Measurements from ENCODE around the gene BMP5. TPM values are rescaled to one million over a fixed set of nuclear protein-coding genes. Genes with fewer than 3 reads are reported as not detected.

Gene BMP5
- polyA plus RNA-seq, 3 donors: 2.9 to 6.7 (median 6.6) TPM

GRCh38 chr6:55826941-55827340 is 48.4 kb downstream of the BMP5 start:
- DNase-seq (ENCODE audit: extremely low read depth in 1 of 11, low read depth in 9 of 11, low spot score in 4 of 11): no peak

- peak in 9 of 11 donors; percentile 7 to 34 (median 13) for DNase-seq (ENCODE audit: extremely low read depth in 1 of 11, low read depth in 9 of 11, low spot score in 4 of 11)
Measured at GRCh38 chr6:55825402-55826051, 49.9 kb downstream of the BMP5 start.

- DNase-seq (ENCODE audit: extremely low read depth in 1 of 11, low read depth in 9 of 11, low spot score in 4 of 11): no peak
Measured at GRCh38 chr6:55822815-55823214, 52.6 kb downstream of the BMP5 start.

GRCh38 chr6:55822005-55822404 is 53.4 kb downstream of the BMP5 start:
- DNase-seq (ENCODE audit: extremely low read depth in 1 of 11, low read depth in 9 of 11, low spot score in 4 of 11): no peak

- no peak for DNase-seq (ENCODE audit: extremely low read depth in 1 of 11, low read depth in 9 of 11, low spot score in 4 of 11)
Measured at GRCh38 chr6:55820696-55821095, 54.7 kb downstream of the BMP5 start.

- no peak for DNase-seq (ENCODE audit: extremely low read depth in 1 of 11, low read depth in 9 of 11, low spot score in 4 of 11)
Measured at GRCh38 chr6:55819811-55820210, 55.6 kb downstream of the BMP5 start.

GRCh38 chr6:55818482-55818881 is 56.9 kb downstream of the BMP5 start:
- DNase-seq (ENCODE audit: extremely low read depth in 1 of 11, low read depth in 9 of 11, low spot score in 4 of 11): no peak

GRCh38 chr6:55812509-55812908 is 62.9 kb downstream of the BMP5 start:
- no peak for DNase-seq (ENCODE audit: extremely low read depth in 1 of 11, low read depth in 9 of 11, low spot score in 4 of 11)

- no peak for DNase-seq (ENCODE audit: extremely low read depth in 1 of 11, low read depth in 9 of 11, low spot score in 4 of 11)
Measured at GRCh38 chr6:55811074-55811473, 64.3 kb downstream of the BMP5 start.

GRCh38 chr6:55802259-55802658 is 73.1 kb downstream of the BMP5 start:
- DNase-seq (ENCODE audit: extremely low read depth in 1 of 11, low read depth in 9 of 11, low spot score in 4 of 11): no peak

GRCh38 chr6:55798571-55798970 is 76.8 kb downstream of the BMP5 start:
- DNase-seq (ENCODE audit: extremely low read depth in 1 of 11, low read depth in 9 of 11, low spot score in 4 of 11): no peak

- DNase-seq (ENCODE audit: extremely low read depth in 1 of 11, low read depth in 9 of 11, low spot score in 4 of 11): no peak
Measured at GRCh38 chr6:55794136-55794812, 81.1 kb downstream of the BMP5 start.

- no peak for DNase-seq (ENCODE audit: extremely low read depth in 1 of 11, low read depth in 9 of 11, low spot score in 4 of 11)
Measured at GRCh38 chr6:55785273-55785672, 90.1 kb downstream of the BMP5 start.

- no peak for DNase-seq (ENCODE audit: extremely low read depth in 1 of 11, low read depth in 9 of 11, low spot score in 4 of 11)
Measured at GRCh38 chr6:55782275-55782674, 93.1 kb downstream of the BMP5 start.

- DNase-seq (ENCODE audit: extremely low read depth in 1 of 11, low read depth in 9 of 11, low spot score in 4 of 11): no peak
Measured at GRCh38 chr6:55778705-55779104, 96.7 kb downstream of the BMP5 start.

GRCh38 chr6:55777469-55777868 is 97.9 kb downstream of the BMP5 start:
- DNase-seq (ENCODE audit: extremely low read depth in 1 of 11, low read depth in 9 of 11, low spot score in 4 of 11): no peak

- peak in 1 of 11 donors; percentile 15 for DNase-seq (ENCODE audit: extremely low read depth in 1 of 11, low read depth in 9 of 11, low spot score in 4 of 11)
Measured at GRCh38 chr6:55776113-55776512, 99.3 kb downstream of the BMP5 start.

GRCh38 chr6:55775029-55775318 is 100.4 kb downstream of the BMP5 start:
- no peak for DNase-seq (ENCODE audit: extremely low read depth in 1 of 11, low read depth in 9 of 11, low spot score in 4 of 11)

- DNase-seq (ENCODE audit: extremely low read depth in 1 of 11, low read depth in 9 of 11, low spot score in 4 of 11): no peak
Measured at GRCh38 chr6:55774286-55775028, 100.9 kb downstream of the BMP5 start.

- no peak for DNase-seq (ENCODE audit: extremely low read depth in 1 of 11, low read depth in 9 of 11, low spot score in 4 of 11)
Measured at GRCh38 chr6:55773620-55774216, 101.7 kb downstream of the BMP5 start.

Data from renal cortex interstitium (tissue), 11 donors.